HepG2 (cell line): ENCODE data around the gene KCTD6. TPM values are rescaled to one million over a fixed set of nuclear protein-coding genes. Genes with fewer than 3 reads are reported as not detected.

ENCODE experiments used
- RAD51 ChIP-seq: fragments of 450-650 bp; IDR thresholded peaks from 2 replicates; pipeline ENCODE4 v1.6.1; 2016; ENCODE audit warnings: borderline replicate concordance
- RFX1 ChIP-seq: fragments of 450-650 bp; IDR thresholded peaks from 2 replicates; pipeline ENCODE4 v1.6.1; 2017
- SMAD1 ChIP-seq: sonication (generic); formaldehyde crosslinking; IDR thresholded peaks from 2 replicates; pipeline ENCODE4 v1.4.0; 2020; ENCODE audit warnings: missing genetic modification reagents, low read depth, mild to moderate bottlenecking, borderline replicate concordance
- TMF1 ChIP-seq: sonication (generic); formaldehyde crosslinking; IDR thresholded peaks from 2 replicates; pipeline ENCODE4 v1.8.1; 2022; ENCODE audit warnings: low read depth, missing genetic modification reagents
- polyA plus RNA-seq, 8 experiments: library from polyadenylated mRNA; depleted of rRNA in 3 of 8; stranded (reverse) in 7 of 8; unstranded in 1 of 8; fragments of >200 nt; fragmentation: Illumina TruSeq in 4 of 8; extraction: Trizol in 4 of 8; gene quantifications; 2 replicates each; pipeline versions ENCODE4 v1.2.1 to v1.2.3, GENCODE V29; 2011 to 2016; ENCODE audit warnings: low read depth in 4 of 8, missing spikeins in 1 of 8, mixed read lengths in 1 of 8; ENCODE audit not compliant: insufficient read depth in 1 of 8
- total RNA-seq, 5 experiments: library from RNA; depleted of rRNA; stranded (reverse); fragments of >200 nt; fragmentation: Illumina TruSeq; extraction: Trizol; gene quantifications; 2 replicates each; pipeline ENCODE4 v1.2.3, GENCODE V29; 2016; ENCODE audit warnings: low read depth in 1 of 5
- TF ChIP-seq, protein P1 (sequence below): sonication (generic); formaldehyde crosslinking; IDR thresholded peaks from 2 replicates; pipeline ENCODE4 v1.4.0; 2020; ENCODE audit warnings: mild to moderate bottlenecking, missing genetic modification reagents
- TF ChIP-seq, protein P2 (sequence below): sonication (generic); formaldehyde crosslinking; IDR thresholded peaks from 2 replicates; pipeline ENCODE4 v1.5.0; 2020; ENCODE audit warnings: mild to moderate bottlenecking, missing genetic modification reagents, borderline replicate concordance
- TF ChIP-seq, protein P3 (sequence below): sonication (generic); formaldehyde crosslinking; IDR thresholded peaks from 2 replicates; pipeline ENCODE4 v1.5.0; 2020; ENCODE audit warnings: missing genetic modification reagents
- TF ChIP-seq, protein P4 (sequence below): IDR thresholded peaks from 2 replicates; pipeline ENCODE4 v1.6.1; 2016; ENCODE audit warnings: low read depth, control low read depth

KCTD6 gene
- total and polyA plus RNA-seq, 2 of the 13 experiments (the other 11 are each of a cell fraction or from before 2014, with no cell fraction given), result 13.4 to 14.2 TPM

DNA sequence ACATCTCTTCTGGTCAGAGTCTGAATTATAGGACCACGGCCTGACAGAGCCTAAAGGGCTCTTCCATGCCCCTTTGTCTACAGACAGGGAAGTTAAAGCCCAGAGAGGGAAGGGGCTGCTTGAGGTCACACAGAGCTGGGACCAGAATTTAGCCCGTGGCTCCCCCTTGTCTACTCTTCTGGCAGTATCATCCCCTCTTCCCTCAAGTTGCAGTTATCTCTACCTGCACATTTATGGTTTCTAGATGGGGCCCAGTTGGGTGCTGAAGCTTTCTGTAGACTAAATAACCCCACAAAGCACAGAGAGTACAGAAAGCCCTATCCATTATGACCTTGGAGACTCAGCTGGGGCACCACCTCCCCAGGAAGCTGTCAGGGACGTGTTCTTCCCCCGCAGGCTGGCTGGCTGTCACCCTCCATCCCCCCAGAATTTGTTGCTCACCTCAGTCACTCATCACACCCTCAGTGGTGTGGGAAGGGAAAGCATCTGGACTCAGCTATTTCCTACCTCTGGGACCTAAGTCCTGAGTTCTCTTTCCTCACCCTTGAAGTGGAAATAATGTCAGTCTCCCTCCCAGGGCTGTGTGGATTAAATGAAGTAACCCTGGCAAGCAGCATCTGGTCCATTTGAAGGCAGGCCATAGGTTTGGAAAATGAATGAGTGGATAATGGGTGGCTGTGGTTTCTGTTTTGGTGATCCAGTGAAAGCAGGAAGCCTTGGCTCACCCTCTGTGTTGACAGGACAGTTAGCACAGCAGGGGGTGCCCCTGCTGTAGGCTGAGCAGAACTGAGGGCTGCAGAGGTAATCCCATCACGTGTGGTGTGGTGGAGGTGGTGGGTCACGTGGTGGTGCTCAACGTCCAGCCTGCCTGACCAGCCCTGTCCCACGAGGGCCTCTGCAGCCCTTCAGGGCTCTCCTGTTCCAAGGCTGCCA lies 28.8 kb downstream of the KCTD6 start (continued):
- TF ChIP-seq TMF1 (CRISPR knock-in tag) (no peak), SMAD1 (CRISPR knock-in tag) (no peak), RFX1 (no peak), RAD51 (peak; percentile 93)
- TF ChIP-seq, protein P1, sequence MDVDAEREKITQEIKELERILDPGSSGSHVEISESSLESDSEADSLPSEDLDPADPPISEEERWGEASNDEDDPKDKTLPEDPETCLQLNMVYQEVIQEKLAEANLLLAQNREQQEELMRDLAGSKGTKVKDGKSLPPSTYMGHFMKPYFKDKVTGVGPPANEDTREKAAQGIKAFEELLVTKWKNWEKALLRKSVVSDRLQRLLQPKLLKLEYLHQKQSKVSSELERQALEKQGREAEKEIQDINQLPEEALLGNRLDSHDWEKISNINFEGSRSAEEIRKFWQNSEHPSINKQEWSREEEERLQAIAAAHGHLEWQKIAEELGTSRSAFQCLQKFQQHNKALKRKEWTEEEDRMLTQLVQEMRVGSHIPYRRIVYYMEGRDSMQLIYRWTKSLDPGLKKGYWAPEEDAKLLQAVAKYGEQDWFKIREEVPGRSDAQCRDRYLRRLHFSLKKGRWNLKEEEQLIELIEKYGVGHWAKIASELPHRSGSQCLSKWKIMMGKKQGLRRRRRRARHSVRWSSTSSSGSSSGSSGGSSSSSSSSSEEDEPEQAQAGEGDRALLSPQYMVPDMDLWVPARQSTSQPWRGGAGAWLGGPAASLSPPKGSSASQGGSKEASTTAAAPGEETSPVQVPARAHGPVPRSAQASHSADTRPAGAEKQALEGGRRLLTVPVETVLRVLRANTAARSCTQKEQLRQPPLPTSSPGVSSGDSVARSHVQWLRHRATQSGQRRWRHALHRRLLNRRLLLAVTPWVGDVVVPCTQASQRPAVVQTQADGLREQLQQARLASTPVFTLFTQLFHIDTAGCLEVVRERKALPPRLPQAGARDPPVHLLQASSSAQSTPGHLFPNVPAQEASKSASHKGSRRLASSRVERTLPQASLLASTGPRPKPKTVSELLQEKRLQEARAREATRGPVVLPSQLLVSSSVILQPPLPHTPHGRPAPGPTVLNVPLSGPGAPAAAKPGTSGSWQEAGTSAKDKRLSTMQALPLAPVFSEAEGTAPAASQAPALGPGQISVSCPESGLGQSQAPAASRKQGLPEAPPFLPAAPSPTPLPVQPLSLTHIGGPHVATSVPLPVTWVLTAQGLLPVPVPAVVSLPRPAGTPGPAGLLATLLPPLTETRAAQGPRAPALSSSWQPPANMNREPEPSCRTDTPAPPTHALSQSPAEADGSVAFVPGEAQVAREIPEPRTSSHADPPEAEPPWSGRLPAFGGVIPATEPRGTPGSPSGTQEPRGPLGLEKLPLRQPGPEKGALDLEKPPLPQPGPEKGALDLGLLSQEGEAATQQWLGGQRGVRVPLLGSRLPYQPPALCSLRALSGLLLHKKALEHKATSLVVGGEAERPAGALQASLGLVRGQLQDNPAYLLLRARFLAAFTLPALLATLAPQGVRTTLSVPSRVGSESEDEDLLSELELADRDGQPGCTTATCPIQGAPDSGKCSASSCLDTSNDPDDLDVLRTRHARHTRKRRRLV (CRISPR knock-in tag), result 0 out of 2 replicates have a peak, but pooled peaks have one; percentile 13
- TF ChIP-seq, protein P2, sequence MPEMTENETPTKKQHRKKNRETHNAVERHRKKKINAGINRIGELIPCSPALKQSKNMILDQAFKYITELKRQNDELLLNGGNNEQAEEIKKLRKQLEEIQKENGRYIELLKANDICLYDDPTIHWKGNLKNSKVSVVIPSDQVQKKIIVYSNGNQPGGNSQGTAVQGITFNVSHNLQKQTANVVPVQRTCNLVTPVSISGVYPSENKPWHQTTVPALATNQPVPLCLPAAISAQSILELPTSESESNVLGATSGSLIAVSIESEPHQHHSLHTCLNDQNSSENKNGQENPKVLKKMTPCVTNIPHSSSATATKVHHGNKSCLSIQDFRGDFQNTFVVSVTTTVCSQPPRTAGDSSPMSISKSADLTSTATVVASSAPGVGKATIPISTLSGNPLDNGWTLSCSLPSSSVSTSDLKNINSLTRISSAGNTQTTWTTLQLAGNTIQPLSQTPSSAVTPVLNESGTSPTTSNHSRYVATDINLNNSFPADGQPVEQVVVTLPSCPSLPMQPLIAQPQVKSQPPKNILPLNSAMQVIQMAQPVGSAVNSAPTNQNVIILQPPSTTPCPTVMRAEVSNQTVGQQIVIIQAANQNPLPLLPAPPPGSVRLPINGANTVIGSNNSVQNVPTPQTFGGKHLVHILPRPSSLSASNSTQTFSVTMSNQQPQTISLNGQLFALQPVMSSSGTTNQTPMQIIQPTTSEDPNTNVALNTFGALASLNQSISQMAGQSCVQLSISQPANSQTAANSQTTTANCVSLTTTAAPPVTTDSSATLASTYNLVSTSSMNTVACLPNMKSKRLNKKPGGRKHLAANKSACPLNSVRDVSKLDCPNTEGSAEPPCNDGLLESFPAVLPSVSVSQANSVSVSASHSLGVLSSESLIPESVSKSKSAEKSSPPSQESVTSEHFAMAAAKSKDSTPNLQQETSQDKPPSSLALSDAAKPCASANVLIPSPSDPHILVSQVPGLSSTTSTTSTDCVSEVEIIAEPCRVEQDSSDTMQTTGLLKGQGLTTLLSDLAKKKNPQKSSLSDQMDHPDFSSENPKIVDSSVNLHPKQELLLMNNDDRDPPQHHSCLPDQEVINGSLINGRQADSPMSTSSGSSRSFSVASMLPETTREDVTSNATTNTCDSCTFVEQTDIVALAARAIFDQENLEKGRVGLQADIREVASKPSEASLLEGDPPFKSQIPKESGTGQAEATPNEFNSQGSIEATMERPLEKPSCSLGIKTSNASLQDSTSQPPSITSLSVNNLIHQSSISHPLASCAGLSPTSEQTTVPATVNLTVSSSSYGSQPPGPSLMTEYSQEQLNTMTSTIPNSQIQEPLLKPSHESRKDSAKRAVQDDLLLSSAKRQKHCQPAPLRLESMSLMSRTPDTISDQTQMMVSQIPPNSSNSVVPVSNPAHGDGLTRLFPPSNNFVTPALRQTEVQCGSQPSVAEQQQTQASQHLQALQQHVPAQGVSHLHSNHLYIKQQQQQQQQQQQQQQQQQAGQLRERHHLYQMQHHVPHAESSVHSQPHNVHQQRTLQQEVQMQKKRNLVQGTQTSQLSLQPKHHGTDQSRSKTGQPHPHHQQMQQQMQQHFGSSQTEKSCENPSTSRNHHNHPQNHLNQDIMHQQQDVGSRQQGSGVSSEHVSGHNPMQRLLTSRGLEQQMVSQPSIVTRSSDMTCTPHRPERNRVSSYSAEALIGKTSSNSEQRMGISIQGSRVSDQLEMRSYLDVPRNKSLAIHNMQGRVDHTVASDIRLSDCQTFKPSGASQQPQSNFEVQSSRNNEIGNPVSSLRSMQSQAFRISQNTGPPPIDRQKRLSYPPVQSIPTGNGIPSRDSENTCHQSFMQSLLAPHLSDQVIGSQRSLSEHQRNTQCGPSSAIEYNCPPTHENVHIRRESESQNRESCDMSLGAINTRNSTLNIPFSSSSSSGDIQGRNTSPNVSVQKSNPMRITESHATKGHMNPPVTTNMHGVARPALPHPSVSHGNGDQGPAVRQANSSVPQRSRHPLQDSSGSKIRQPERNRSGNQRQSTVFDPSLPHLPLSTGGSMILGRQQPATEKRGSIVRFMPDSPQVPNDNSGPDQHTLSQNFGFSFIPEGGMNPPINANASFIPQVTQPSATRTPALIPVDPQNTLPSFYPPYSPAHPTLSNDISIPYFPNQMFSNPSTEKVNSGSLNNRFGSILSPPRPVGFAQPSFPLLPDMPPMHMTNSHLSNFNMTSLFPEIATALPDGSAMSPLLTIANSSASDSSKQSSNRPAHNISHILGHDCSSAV (CRISPR knock-in tag), result no peak
- TF ChIP-seq, protein P3, sequence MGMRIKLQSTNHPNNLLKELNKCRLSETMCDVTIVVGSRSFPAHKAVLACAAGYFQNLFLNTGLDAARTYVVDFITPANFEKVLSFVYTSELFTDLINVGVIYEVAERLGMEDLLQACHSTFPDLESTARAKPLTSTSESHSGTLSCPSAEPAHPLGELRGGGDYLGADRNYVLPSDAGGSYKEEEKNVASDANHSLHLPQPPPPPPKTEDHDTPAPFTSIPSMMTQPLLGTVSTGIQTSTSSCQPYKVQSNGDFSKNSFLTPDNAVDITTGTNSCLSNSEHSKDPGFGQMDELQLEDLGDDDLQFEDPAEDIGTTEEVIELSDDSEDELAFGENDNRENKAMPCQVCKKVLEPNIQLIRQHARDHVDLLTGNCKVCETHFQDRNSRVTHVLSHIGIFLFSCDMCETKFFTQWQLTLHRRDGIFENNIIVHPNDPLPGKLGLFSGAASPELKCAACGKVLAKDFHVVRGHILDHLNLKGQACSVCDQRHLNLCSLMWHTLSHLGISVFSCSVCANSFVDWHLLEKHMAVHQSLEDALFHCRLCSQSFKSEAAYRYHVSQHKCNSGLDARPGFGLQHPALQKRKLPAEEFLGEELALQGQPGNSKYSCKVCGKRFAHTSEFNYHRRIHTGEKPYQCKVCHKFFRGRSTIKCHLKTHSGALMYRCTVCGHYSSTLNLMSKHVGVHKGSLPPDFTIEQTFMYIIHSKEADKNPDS, result no peak
- TF ChIP-seq, protein P4, sequence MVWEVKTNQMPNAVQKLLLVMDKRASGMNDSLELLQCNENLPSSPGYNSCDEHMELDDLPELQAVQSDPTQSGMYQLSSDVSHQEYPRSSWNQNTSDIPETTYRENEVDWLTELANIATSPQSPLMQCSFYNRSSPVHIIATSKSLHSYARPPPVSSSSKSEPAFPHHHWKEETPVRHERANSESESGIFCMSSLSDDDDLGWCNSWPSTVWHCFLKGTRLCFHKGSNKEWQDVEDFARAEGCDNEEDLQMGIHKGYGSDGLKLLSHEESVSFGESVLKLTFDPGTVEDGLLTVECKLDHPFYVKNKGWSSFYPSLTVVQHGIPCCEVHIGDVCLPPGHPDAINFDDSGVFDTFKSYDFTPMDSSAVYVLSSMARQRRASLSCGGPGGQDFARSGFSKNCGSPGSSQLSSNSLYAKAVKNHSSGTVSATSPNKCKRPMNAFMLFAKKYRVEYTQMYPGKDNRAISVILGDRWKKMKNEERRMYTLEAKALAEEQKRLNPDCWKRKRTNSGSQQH, result no peak
